ENCODE measurements around the gene MTA1.

- TF ChIP-seq CTCF (IDR thresholded peaks at IDR 0.05) (no peak), POLR2AphosphoS5 (IDR thresholded peaks at IDR 0.05) (no peak), POLR2A (IDR thresholded peaks at IDR 0.05; ENCODE audit: low read depth) (no peak)
Observed at GRCh38 chr14:105390849-105391500, 28.7 kb upstream of the MTA1 start.
